A549 (cell line): ENCODE results near the gene OSGIN1. TPM values are rescaled to one million over a fixed set of nuclear protein-coding genes. Genes with fewer than 3 reads are reported as not detected.

Experiments used
- ATAC-seq, 2 experiments: fragments of 200-7000 bp in 1 of 2; fragments of >200 bp in 1 of 2; cut with Nextera tagmentation in 1 of 2; cut with Tn5 transposase in 1 of 2; 3 replicates each; pipeline versions ENCODE4 v1.8.0 to v1.9.1; 2018 to 2020; ENCODE audit warnings: mild to moderate bottlenecking in 1 of 2, moderate library complexity in 1 of 2
- CTCF ChIA-PET: fragments of 300-600 bp; sonication (Branson Sonifier 250); formaldehyde crosslinking; extraction: SDS; loops from one replicate; lab custom pipeline; 2021; ENCODE audit warnings: antibody characterized with exemption, inconsistent platforms; lab: Yijun Ruan, JAX
- POLR2A ChIA-PET: fragments of 350-600 bp; formaldehyde crosslinking; extraction: SDS; loops from one replicate; lab custom pipeline; 2021; ENCODE audit warnings: antibody characterized with exemption, inconsistent platforms; lab: Yijun Ruan, JAX
- DNase-seq, 2 experiments: peaks; one replicate each; pipeline versions ENCODE4 v3.0.0 to v3.0.0-alpha.2; 2011 to 2016; ENCODE audit warnings: low read depth in 1 of 2, low spot score in 1 of 2
- FAIRE-seq: peaks from 2 replicates; lab custom pipeline; 2011; peaks lifted over from hg19 to GRCh38; lab: Jason Lieb, UNC
- H3K27ac ChIP-seq, 2 experiments: fragments of >200 bp; sonication (Bioruptor Twin); formaldehyde crosslinking; 3 replicates each; pipeline ENCODE4 v1.5.1; 2016 to 2017
- H3K4me1 ChIP-seq: fragments of >200 bp; sonication (Bioruptor Twin); formaldehyde crosslinking; 3 replicates; pipeline ENCODE4 v1.6.1; 2016
- H3K4me2 ChIP-seq: fragments of >200 bp; sonication (Bioruptor Twin); formaldehyde crosslinking; 3 replicates; pipeline ENCODE4 v1.6.1; 2016
- H3K4me3 ChIP-seq: fragments of >200 bp; sonication (Bioruptor Twin); formaldehyde crosslinking; 3 replicates; pipeline ENCODE4 v1.5.1; 2016
- H3K9me3 ChIP-seq: fragments of >200 bp; sonication (Bioruptor Twin); formaldehyde crosslinking; 3 replicates; pipeline ENCODE4 v1.6.1; 2016
- BCL3 ChIP-seq: fragments of >200 bp; sonication (Bioruptor Twin); formaldehyde crosslinking; IDR thresholded peaks from 3 replicates; pipeline ENCODE4 v1.6.1; 2016
- BHLHE40 ChIP-seq: IDR thresholded peaks from 2 replicates; pipeline ENCODE4 v1.6.1; 2012; ENCODE audit warnings: low read depth, low read length, inconsistent platforms
- CBX8 ChIP-seq: fragments of 200-600 bp; sonication (generic); IDR thresholded peaks from 2 replicates; pipeline ENCODE4 v1.6.1; 2016
- CHD2 ChIP-seq: fragments of 150-350 bp; IDR thresholded peaks from 2 replicates; pipeline ENCODE4 v1.6.1; 2014; ENCODE audit warnings: low read length; ENCODE audit not compliant: partially characterized antibody
- CHD4 ChIP-seq: fragments of 200-600 bp; sonication (generic); IDR thresholded peaks from 2 replicates; pipeline ENCODE4 v1.6.1; 2016; ENCODE audit warnings: antibody characterized with exemption, mild to moderate bottlenecking, borderline replicate concordance
- CTCF ChIP-seq: fragments of >200 bp; sonication (Bioruptor Twin); formaldehyde crosslinking; IDR thresholded peaks from 3 replicates; pipeline ENCODE4 v1.5.1; 2016
- ESRRA ChIP-seq: fragments of 150-350 bp; IDR thresholded peaks from 2 replicates; pipeline ENCODE4 v1.6.1; 2014; ENCODE audit warnings: mild to moderate bottlenecking, low read length, borderline replicate concordance
- FOXS1 ChIP-seq: fragments of 250-450 bp; sonication (Bioruptor Pico); IDR thresholded peaks from 2 replicates; pipeline ENCODE4 v1.5.0; 2020; ENCODE audit warnings: mild to moderate bottlenecking, moderate library complexity
- HES2 ChIP-seq: fragments of >200 bp; sonication (Bioruptor Twin); formaldehyde crosslinking; IDR thresholded peaks from 2 replicates; pipeline ENCODE4 v1.6.1; 2016
- HMGXB4 ChIP-seq: fragments of 250-450 bp; sonication (Bioruptor Pico); IDR thresholded peaks from 2 replicates; pipeline ENCODE4 v1.5.0; 2021; ENCODE audit warnings: mild to moderate bottlenecking, moderate library complexity, borderline replicate concordance
- HOXA7 ChIP-seq: fragments of 250-450 bp; sonication (Bioruptor Pico); IDR thresholded peaks from 2 replicates; pipeline ENCODE4 v1.5.0; 2020; ENCODE audit warnings: mild to moderate bottlenecking, moderate library complexity
- JUN ChIP-seq, 2 experiments: fragments of >200 bp; sonication (Bioruptor Twin); formaldehyde crosslinking; IDR thresholded peaks; 2 replicates in 1 of 2; 3 replicates in 1 of 2; pipeline ENCODE4 v1.6.1; 2016 to 2017
- KDM1A ChIP-seq: fragments of 200-600 bp; sonication (generic); IDR thresholded peaks from 2 replicates; pipeline ENCODE4 v1.6.1; 2016; ENCODE audit warnings: low read depth, mild to moderate bottlenecking
- MYC ChIP-seq: IDR thresholded peaks from 2 replicates; pipeline ENCODE4 v1.6.1; 2012; ENCODE audit warnings: mild to moderate bottlenecking, inconsistent platforms, low read length, improper control_type of control experiment, borderline replicate concordance
- NR3C1 ChIP-seq: fragments of >200 bp; sonication (Bioruptor Twin); formaldehyde crosslinking; IDR thresholded peaks from 3 replicates; pipeline ENCODE4 v1.6.1; 2017
- TFCP2L1 ChIP-seq: fragments of 250-450 bp; sonication (Bioruptor Pico); IDR thresholded peaks from 2 replicates; pipeline ENCODE4 v1.5.0; 2021; ENCODE audit warnings: mild to moderate bottlenecking
- USF2 ChIP-seq: fragments of 450-650 bp; IDR thresholded peaks from 2 replicates; pipeline ENCODE4 v1.6.1; 2014; ENCODE audit warnings: antibody characterized with exemption
- ZFP36 ChIP-seq: fragments of 450-650 bp; IDR thresholded peaks from 2 replicates; pipeline ENCODE4 v1.6.1; 2014; ENCODE audit warnings: borderline replicate concordance; ENCODE audit not compliant: partially characterized antibody
- WGBS: methylation state at CpG from one replicate; pipeline ENCODE4 v1.1.6; 2017; ENCODE audit errors: missing lambda C conversion rate; 5-methylcytosine and 5-hydroxymethylcytosine counted together
- polyA plus RNA-seq, 4 experiments: library from polyadenylated mRNA; depleted of rRNA in 3 of 4; stranded (reverse); fragments of >200 nt; fragmentation: RNase III in 1 of 4; extraction: RNeasy Plus Mini Kit Qiagen cat#74134 plus additional on column Dnase treatment in 1 of 4; gene quantifications; 2 replicates in 3 of 4; 3 replicates in 1 of 4; pipeline ENCODE4 v1.2.3, GENCODE V29; 2011 to 2017

The OSGIN1 gene
- polyA plus RNA-seq, 2 of the 4 experiments (the other 2 are of a cell fraction): 25.9 to 37.6 TPM

- H3K4me1 ChIP-seq: peaks cover 8% of the 10 kb centered on the region; the same call in 2 of the 3 replicates
- TF ChIP-seq HES2 (no peak), KDM1A (no peak), ZFP36 (no peak), ESRRA (no peak), USF2 (no peak), HOXA7 (CRISPR knock-in tag) (no peak), HMGXB4 (CRISPR knock-in tag) (no peak), TFCP2L1 (no peak), FOXS1 (CRISPR knock-in tag) (no peak), MYC (no peak), JUN (IDR thresholded peaks at IDR 0.05) (no peak), CBX8 (no peak), NR3C1 (no peak), CHD4 (no peak), CTCF (no peak)
- no peaks in the 10 kb centered on the region for H3K9me3 ChIP-seq
- CTCF ChIA-PET: interaction anchor here (1.9 to 2.0 kb wide), 3 partner anchors 9 to 23 kb away, joined by 5 to 6 read pairs (median 5); no protein-coding TSS in a partner anchor
- no peak overlapping the region for H3K27ac ChIP-seq
- FAIRE-seq: no peak
- no peak overlapping the region for H3K4me3 ChIP-seq
- POLR2A ChIA-PET: no interaction called here
- no peak for ATAC-seq
- no peak overlapping the region for H3K4me2 ChIP-seq
- no peak for DNase-seq
- 91% methylated on average over 10 of the region's 10 CpGs for WGBS
These were observed 49.3 kb upstream of the OSGIN1 start for GRCh38 chr16:83903751-83904150.

GRCh38 chr16:83906683-83907082 is 46.4 kb upstream of the OSGIN1 start:
- no peak for FAIRE-seq
- Histone ChIP-seq H3K4me1 (no peaks in the 10 kb centered on the region), H3K4me3 (no peak overlapping the region), H3K4me2 (no peak overlapping the region), H3K9me3 (no peaks in the 10 kb centered on the region), H3K27ac (no peak overlapping the region)
- WGBS: 78% methylated on average over 8 of the region's 8 CpGs
- ChIA-PET POLR2A (no interaction called here), CTCF (no interaction called here)
- ATAC-seq: no peak
- no peak for TF ChIP-seq CHD2
- no peak for DNase-seq

- POLR2A ChIA-PET: no interaction called here
- Histone ChIP-seq H3K4me3 (no peak overlapping the region), H3K4me2 (no peak overlapping the region), H3K27ac (no peak overlapping the region), H3K9me3 (no peaks in the 10 kb centered on the region)
- no peak for FAIRE-seq
- TF ChIP-seq MYC (no peak), BHLHE40 (no peak), HOXA7 (CRISPR knock-in tag) (no peak), HMGXB4 (CRISPR knock-in tag) (no peak), FOXS1 (CRISPR knock-in tag) (no peak), BCL3 (no peak), KDM1A (no peak)
- TF ChIP-seq, all 56 proteins: peak for 0
- no peaks in the 10 kb centered on the region for H3K4me1 ChIP-seq
- ATAC-seq: no peak
- no peak for DNase-seq
- CTCF ChIA-PET: no interaction called here
- WGBS: 86% methylated on average over 8 of the region's 8 CpGs
These were observed 45.9 kb upstream of the OSGIN1 start for GRCh38 chr16:83907111-83907510.
